GM10847 (cell line): ENCODE results near the gene IRAK2.

Experiments
- POLR2A ChIP-seq: IDR thresholded peaks from 2 replicates; pipeline ENCODE4 v1.6.1; 2011; ENCODE audit not compliant: insufficient read length; ENCODE audit errors: extremely low read depth

IRAK2 gene, protein sequence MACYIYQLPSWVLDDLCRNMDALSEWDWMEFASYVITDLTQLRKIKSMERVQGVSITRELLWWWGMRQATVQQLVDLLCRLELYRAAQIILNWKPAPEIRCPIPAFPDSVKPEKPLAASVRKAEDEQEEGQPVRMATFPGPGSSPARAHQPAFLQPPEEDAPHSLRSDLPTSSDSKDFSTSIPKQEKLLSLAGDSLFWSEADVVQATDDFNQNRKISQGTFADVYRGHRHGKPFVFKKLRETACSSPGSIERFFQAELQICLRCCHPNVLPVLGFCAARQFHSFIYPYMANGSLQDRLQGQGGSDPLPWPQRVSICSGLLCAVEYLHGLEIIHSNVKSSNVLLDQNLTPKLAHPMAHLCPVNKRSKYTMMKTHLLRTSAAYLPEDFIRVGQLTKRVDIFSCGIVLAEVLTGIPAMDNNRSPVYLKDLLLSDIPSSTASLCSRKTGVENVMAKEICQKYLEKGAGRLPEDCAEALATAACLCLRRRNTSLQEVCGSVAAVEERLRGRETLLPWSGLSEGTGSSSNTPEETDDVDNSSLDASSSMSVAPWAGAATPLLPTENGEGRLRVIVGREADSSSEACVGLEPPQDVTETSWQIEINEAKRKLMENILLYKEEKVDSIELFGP

DNA sequence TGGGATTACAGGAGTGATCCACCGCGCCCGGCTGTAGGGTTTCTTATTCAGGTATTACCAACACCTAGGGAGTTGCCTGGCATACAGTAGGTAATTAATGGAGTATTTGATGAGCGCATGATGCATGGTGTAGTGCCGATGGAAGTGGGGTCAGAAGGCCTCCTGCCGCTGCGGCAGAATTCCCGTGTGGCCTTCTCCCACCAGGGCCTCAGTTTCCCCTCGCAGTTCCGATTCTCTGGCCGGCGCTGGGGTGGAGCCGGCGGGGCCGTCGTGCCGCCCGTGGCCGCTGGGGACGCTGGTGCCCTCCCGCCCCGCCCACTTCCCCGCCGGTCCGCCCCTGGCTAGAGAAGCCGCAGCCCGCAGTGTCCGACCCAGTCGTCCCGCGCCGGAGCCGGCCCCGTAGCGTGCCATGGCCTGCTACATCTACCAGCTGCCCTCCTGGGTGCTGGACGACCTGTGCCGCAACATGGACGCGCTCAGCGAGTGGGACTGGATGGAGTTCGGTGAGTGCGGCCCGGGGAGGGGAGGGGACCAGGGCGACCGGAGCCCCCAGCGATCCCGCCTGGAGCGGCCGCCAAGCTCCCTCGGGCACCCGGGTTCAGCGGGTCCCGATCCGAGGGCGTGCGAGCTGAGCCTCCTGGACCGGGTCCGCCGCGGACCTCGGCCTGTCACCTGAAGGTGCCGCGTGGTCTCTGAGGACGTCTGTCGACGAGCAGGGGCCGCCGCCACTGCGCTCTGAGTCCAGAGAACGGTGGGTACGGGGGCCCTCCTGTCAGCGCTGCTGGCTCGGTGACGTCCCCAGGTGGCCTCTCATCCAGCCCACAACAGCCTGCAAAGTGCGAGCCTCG, at the start of gene IRAK2:
IRAK2 (plus strand) TSS at position 374 of the 848 bp plus-strand sequence; CDS start at position 410, 36 bp downstream.
- TF ChIP-seq POLR2A = no peak

DNA sequence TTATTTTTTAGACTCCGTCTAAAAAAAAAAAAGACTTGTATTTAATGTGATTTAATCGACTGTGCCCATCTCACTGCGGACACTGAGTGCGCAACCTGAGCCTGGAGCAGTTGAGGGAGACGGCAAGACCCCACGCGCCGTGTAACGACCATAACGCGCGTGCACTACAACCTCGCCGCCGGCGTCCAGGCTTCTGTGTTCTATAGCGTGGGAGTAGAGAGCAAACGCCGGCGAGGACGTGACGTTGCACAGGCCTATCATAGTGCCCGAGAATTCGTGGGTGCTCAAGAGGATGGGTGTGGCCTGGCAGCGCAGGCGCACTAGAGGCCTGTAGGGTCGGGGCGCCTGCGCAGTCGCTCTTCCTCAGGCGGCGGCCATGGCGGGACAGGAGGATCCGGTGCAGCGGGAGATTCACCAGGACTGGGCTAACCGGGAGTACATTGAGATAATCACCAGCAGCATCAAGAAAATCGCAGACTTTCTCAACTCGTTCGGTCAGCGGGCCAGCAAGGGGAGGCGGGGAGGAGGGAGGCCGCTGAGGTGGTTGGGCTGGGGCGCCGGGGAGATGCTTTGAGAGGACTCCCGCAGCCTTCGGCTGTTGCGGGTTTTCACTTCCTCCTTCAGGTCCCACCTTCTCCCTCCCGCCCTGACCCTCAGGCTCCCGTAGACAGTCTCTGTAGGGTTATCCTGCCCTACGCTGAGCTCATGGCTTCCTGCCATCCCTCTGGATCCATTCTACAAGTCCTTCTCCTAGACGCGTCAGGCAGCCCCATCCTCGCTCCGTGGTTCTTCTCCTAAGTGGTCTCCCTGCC, 49.2 kb upstream of the IRAK2 start, which contains the start of gene BRK1:
BRK1 (plus strand) TSS at position 350 of the 812 bp plus-strand sequence; CDS start at position 377, 27 bp downstream.
- TF ChIP-seq POLR2A = peak; percentile 98

DNA sequence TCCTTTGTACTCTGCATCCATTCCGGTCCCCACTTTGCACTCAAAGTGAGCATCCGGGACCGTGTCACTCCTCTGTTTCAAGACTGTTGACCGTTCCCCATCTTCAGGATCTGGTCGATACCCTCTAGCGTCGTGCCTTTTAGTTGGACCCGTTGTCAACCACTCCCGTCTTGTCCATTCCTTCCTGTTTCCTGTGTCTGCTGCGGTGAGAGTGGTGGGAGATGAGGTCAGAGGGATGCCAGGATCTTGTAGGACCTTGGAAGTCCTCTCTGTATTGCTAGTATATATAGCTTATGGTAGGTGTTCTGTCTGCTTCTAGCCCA, 48.6 kb upstream of the IRAK2 start:
- TF ChIP-seq POLR2A = no peak

DNA sequence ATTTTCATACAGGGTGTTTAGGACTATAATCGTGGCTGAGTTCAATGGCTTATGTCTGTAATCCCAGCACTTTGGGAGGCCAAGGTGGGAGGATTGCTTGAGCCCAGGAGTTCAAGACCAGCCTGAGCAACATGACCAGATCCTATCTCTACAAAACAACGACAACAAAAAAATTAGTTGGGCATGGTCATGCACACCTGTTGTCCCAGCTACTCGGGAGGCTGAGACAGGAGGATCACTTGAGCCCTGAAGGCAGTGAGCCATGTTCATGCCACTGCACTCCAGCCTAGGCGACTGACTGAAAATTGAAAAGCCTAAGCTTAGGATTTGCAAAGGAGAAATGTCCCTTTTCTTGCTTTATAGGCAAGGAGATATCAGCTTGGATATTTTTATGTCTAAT, 47.8 kb upstream of the IRAK2 start:
- no peak for TF ChIP-seq POLR2A

DNA sequence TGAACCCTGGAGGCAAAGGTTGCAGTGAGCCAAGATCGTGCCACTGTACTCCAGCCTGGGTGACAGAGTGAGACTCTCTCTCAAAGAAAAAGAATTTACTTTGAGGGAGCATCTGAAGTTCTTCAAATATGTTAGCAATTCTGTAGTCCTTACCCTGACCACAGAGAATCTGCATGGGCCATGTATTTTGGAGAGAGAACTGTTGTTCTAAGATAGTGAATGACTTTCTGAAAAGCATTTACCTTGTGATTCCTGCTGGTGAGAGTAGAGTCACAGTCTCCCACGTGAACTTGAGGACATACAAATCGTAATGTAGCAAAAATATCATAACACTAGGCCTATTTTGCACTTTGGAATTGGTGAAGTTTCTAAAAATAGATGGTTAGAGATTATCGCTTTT, 45.3 kb upstream of the IRAK2 start:
- TF ChIP-seq POLR2A = no peak

DNA sequence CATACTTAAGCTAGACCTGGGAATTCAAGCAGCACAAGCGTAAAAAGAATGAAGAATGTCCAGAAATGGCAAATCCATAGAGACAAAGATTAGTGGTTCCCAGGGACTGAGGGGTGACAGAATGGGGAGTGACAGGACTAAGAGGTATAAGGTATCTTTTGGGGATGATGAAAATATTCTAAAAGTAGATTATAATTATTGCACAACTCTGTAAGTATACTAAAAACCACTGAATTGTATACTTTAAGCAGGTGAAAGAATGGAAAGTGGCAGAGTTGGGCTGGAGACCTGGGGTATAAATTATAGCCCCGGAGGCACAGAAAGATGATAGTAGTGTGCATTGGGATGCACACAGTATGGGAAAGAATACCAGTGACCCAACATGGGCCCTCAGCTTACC, 43.7 kb upstream of the IRAK2 start:
- no peak for TF ChIP-seq POLR2A

DNA sequence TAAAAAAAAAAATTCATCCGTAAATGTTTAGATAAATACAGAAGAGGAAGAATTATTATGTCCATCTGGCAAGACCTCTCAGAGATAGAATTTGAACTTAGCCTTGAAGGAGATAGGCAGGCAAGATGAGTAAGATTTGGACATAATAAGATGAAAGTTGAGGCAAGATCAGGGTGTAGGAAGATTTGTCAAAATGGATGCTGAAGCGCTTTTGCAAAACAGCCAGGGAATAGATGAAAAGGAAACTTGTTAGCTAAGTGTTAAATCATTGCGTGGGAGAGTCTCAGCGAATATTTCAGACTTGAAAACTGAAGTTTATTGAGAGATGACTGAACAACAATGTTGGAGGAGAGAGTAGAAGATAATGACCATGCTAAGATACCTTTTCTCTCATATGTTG, 42.0 kb upstream of the IRAK2 start:
- no peak for TF ChIP-seq POLR2A

DNA sequence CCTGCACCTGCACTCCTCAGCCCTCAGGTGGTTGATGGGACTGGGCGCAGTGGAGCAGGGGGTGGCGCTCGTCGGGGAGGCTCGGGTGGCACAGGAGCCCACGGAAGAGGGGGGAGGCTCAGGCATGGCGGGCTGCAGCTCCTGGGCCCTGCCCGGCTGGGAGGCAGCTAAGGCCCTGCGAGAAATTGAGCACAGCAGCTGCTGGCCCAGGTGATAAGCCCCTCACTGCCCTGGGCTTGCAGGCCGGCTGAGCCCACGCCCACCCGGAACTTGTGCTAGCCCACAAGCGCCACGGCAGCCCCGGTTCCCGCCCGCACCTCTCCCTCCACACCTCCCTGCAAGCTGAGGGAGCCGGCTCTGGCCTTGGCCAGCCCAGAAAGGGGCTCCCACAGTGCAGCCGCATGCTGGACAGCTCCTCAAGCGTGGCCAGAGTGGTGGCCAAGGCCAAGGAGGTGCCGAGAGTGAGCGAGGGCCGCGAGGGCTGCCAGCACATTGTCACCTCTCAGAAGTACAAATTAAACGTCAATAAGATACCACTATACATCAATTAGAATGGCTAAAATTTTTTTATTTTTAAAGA, 28.2 kb upstream of the IRAK2 start:
- TF ChIP-seq POLR2A = no peak

DNA sequence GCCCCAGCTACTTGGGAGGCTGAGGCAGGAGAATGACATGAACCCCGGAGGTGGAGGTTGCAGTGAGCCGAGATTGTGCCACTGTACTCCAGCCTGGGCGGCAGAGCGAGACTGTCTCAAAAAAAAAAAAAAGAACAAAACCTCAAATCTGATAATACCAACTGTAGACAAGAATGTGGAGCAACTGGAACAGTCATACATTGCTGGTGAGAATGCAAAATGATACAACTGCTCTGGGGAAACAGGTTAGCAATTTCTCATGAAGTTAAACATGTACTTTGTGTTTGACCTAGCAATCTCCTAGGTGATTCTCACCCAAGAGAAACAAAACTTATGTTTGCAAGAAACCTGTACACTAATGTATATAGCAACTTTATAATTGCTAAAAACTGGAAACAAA, 27.5 kb upstream of the IRAK2 start:
- TF ChIP-seq POLR2A = no peak

DNA sequence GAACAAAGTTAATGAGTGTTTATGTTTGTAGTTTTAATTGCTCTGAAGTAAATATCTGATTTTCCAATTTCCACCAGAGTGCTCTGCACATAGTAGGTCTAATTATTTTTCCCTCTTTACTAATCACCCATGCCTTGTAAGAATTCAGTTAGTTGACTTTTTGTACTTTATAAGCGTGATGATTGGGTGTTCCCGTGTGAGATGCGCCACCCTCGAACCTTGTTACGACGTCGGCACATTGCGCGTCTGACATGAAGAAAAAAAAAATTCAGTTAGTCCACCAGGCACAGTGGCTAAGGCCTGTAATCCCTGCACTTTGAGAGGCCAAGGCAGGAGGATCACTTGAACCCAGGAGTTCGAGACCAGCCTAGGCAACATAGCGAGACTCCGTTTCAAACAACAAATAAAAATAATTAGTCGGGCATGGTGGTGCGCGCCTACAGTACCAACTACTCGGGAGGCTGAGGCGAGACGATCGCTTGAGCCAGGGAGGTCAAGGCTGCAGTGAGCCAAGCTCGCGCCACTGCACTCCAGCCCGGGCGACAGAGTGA, 23.6 kb upstream of the IRAK2 start:
- no peak for TF ChIP-seq POLR2A

DNA sequence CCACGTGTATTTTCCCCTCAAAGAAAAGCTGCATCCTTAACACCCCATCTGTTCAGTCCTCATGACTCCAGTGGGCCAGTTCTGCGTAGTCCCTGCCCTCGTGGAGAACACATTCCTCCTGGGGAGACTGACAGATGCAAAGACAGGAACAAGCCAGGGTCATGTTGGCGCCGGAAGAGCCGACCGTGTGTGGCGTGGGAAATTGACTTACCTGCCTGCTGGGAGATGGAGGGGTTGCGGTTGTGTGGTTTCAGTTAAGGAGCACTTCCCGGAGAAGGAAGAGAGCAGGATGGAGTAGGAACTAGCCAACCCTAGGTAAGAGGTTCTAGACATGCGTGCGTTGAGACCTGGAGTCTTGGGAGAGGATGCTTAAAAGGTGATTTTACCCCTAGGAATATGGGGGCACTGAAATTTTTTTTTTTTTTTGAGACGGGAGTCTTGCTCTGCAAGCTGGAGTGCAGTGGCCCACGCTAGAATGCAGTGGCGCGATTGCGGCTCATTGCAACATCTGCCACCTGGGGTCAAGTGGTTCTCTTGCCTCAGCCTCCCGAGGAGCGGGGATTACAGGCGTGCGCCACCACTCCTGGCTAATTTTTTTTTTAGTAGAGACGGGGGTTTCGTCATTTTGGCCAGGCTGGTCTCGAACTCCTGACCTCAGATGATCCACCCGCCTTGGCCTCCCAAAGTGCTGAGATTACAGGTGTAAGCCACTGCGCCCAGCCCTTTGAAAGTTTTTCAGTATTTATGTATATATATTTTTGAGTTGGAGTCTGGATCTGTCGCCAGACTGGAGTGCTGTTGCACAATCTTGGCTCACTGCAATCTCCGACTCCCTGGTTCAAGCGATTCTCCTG, 21.8 kb upstream of the IRAK2 start:
- no peak for TF ChIP-seq POLR2A

DNA sequence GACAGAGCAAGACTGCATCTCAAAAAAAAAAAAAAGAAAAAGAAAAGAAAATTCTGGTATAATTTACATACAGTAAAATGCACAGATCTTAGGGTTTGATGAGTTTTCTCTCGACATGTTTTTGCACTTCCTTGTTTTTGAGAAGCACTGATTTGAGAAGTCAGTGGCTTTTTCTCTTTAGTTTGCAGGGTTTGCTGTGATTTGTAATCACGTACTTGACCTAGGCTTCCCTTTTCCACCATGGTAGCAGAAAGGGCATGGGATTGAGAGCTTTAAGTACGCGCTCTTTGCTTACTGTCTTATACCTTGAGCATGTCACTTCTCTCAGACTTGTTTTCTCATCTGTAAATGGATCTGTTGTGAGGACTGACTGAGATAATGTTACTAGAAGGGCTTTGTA, 19.0 kb upstream of the IRAK2 start:
- no peak for TF ChIP-seq POLR2A

DNA sequence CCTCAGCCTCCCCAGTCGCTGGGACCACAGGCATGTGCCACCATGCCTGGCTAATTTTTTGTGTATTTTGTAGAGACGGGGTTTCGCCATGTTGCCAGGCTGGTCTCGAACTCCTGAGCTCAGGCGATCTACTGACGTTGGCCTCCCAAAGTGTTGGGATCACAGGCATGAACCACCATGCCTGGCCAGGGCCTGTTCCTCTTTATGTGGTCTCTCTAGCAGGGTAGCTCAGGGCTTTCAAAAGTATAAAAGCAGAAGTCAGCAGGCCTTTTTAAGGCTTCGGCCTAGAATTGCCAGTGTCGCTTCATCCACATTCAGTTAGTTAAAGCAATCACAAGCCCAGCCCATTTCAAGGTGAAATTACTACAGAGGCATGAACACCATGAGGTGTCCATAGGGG, 15.5 kb upstream of the IRAK2 start:
- no peak for TF ChIP-seq POLR2A
